GM20431 (cell line): Measurements from ENCODE around the gene PHTF1.
"Not testable (repeated sequence)": the region's sequence is repeated elsewhere in the genome, so short reads cannot be mapped to it uniquely, and the experiment has no call there.

Experiments used
- in situ Hi-C: fragments of 300-500 bp; cut with MseI, MboI; formaldehyde crosslinking; loops from one replicate; pipeline ENCODE4 v1.15.0; 2020; ENCODE audit warnings: low sequenced_read_pairs; ENCODE audit not compliant: unreplicated experiment

Gene PHTF1

GRCh38 chr1:113780374-113781146 lies 21.3 kb upstream of the PHTF1 start:
- in situ Hi-C loops, result no loop called here

GRCh38 chr1:113779542-113779941 lies 20.3 kb upstream of the PHTF1 start:
- in situ Hi-C loops, result no loop called here

DNA sequence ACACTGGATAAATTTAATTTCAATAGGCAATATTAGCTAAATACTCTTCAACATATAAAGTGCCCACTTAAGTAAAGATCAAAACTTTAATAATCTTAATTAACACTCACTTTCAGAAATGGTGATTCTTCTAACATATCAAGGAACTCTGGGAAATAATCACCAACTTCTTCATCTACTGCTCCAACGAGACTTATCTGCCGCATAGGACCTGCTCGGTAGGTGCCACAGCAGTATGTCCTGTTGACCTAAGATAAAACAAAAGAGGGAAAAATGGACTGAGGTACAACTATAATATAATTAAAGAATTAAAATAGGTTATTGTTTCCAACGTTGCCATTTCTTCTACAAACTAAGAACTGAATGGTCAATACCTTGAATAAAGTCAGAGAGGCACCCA lies 18.3 kb upstream of the PHTF1 start:
- in situ Hi-C loops, result no loop called here

DNA sequence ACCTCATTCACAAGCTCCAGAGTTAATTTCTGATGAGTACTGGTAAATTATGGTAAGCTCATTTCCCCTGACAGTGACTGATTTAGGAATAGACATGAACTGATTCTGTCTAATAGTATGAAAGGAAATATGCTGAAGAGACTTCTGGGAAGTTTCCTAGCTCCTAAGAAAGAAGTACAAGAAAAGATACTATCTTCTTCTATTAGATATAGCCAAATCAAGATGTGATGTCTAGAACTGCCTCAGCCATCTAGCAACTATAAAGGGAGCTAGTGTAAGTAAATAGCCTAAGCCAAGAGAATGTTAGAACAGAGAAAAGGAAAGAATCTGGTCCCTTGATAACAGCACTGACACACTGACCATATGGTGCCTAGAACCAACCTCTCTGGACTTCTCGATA lies 10.7 kb upstream of the PHTF1 start:
- in situ Hi-C loops, result no loop called here

GRCh38 chr1:113769601-113769970 lies 10.3 kb upstream of the PHTF1 start:
- in situ Hi-C loops, result no loop called here

GRCh38 chr1:113768916-113769600 lies 9.8 kb upstream of the PHTF1 start:
- in situ Hi-C loops, result no loop called here

DNA sequence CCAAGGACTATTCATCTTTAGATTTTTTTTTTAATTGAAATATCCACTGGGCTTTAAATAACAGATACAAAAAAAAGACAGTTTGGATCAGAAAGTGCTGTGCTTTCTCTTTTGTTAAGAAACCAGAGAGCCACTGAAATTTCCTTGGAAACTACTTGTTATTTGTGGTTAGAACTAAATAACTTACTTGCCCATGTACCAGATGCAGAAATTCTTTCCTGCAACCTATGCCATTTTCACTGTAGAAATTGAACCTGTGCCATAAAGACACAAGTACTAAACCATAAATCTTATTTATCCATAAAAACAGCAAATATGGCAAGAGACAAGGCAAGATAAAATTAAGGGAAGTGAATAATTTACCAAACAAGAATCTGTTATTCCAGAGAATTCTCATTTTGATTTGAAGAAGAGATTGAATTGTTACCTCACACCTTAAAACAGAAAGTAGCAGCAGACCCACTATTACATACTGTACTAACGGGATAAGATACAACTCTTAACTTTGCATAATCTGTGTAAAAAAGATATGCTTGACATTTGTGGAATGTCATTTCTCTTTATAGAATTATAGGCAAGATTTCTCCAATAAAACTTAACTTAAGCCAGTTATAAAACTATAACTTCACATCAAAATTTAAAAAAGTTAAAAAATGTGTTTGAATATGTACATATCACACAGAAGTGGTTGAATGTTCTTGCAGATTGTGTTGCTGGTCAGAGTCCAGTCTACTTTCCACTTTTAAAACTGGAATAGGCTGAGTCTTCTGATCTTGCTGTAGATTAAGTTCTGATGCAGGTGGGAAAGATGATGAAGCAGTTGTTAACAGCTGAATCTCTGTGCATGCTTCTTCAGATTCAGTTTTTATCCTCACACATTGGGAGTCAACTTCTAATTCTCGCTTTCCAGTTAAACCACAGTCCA lies 6.3 kb upstream of the PHTF1 start:
- in situ Hi-C loops, result no loop called here

- in situ Hi-C loops, result no loop called here
Measured at GRCh38 chr1:113763661-113764060, 4.4 kb upstream of the PHTF1 start.

- in situ Hi-C loops, result no loop called here
Measured at GRCh38 chr1:113761937-113762336, 2.7 kb upstream of the PHTF1 start.

GRCh38 chr1:113760102-113761080 lies 1.1 kb upstream of the PHTF1 start:
- in situ Hi-C loops, result no loop called here

DNA sequence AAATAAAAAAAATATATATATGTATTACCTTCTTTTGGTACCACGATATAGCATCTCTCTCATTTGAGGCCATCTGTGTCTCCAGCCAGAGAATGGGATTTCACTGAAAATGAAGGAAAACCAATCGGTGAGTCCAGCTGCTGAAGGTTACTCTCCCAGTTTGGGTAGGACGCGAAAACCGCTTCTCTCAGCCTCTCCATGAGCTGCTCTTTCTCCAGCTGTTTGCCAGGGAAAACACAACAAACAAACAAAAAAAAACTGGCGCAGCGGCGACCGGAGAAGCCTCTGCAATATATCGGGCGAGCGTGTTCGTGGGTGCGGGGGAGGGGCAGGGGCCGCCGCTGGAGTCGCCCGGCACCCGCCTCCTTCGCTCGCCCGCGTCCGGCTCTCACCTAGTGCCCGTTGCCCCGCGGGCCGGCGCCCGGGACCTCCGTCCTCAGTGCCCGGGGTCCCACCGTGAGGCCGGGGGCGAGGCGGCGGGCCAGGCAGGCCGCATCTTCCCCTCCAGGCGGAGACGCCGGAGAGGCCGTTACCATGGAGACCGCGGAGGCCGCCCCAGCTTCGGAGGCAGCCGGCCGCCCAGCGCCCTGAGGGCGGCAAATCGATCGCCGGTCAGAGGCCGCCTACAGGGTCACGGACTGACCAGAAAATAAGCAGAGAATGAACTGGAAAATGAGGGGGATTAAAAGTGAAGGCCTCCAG lies 504 bp downstream of the PHTF1 start:
- in situ Hi-C loops, result no loop called here

GRCh38 chr1:113756461-113756860 lies 2.8 kb downstream of the PHTF1 start:
- in situ Hi-C loops, result no loop called here

DNA sequence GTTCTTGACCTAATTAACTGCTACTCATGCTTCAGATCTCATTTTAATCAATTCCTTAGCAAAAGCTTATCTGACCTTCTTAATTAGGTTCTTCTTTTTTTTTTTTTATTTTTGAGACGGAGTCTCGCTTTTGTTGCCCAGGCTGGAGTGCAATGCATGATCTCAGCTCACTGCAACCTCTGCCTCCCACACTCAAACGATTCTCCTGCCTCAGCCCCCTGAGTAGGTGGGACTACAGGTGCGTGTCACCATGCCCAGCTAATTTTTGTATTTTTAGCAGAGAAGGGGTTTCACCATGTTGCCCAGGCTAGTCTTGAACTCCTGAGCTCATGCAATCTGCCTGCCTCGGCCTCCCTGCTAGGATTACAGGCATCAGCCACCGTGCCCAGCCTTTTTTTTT lies 6.0 kb downstream of the PHTF1 start:
- in situ Hi-C loops, result not testable (repeated sequence)

DNA sequence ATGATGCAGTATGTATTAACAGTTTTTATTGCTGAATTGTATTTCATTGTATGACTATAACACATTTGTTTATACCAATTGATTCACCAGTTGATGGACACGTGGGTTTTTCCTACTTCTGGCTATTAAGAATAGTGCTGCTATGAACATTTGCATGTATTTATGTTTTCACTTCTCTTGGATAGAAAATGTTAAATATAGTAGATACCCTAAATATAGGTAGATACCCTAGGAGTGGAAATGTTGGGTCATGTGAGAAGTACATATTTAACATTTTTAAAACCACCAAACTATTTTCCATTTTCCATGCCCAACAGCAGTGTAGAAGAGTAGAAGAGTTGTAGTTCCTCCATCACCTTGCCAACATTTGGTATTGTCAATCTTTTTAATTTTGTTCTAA lies 7.8 kb downstream of the PHTF1 start:
- in situ Hi-C loops, result no loop called here

DNA sequence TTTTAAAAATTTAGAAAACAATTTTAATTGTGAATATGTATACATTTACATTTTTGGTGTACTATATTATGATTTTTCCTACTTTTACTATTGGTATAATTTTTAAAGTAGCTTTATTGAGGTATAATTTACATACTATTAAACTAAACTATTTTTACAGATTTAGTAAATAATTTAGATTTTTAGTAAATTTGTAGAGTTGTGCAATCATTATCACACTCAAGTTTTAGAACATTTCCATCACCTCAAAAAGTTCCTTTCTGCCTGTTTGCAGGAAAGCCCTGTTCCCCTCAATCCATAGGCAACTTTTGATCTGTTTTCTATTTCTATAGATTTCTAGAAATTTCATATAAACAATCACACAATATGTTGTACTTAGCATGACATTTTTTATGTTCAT lies 8.2 kb downstream of the PHTF1 start:
- in situ Hi-C loops, result no loop called here

DNA sequence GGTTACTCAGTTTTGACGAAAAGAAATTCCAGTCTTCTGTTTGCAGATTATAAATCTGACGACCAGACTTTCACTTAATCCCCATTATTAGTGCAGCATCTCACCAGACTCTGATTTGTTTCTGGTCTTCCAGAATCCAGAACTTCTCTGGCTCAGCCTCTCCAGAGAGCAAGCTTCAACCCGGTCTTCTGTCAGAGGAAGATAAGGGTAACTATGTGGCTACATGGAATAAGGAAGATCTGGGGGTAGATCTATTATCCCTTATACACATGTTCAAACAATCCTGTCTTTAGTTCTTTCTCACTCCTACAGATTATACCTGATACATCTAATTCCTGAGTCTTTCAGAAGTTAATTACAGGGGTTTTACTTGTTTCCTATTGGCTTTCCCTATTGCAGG lies 9.9 kb downstream of the PHTF1 start:
- in situ Hi-C loops, result no loop called here

- in situ Hi-C loops, result no loop called here
Measured at GRCh38 chr1:113747376-113747775, 11.9 kb downstream of the PHTF1 start.

DNA sequence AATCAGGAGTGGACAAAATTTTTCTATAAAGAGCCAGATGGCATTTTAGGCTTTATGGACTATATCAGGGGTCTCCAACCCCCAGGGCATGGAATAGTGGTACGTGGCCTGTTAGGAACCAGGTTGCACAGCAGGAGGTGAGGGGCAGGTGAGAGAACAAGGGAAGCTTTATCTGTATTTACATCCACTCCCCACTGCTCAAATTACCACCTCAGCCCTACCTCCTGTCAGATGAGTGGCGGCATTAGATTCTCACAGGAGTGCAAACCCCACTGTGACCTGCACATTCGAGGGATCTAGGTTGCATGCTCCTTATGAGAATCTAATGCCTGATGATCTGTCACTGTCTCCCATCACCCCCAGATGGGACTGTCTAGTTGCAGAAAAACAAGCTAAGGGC lies 13.9 kb downstream of the PHTF1 start:
- in situ Hi-C loops, result no loop called here

GRCh38 chr1:113744114-113744513 lies 15.2 kb downstream of the PHTF1 start:
- in situ Hi-C loops, result no loop called here
